HCT116 (cell line): ENCODE measurements around the gene DDX60.

Source experiments
- CTCF ChIP-seq, 3 experiments: fragments of 200-600 bp in 1 of 3; sonication (generic) in 1 of 3; IDR thresholded peaks in 2 of 3; conservative IDR thresholded peaks in 1 of 3; 2 replicates each; pipeline ENCODE4 v1.5.1; 2012 to 2017; ENCODE audit warnings: low read depth in 2 of 3, low read length in 2 of 3, antibody characterized with exemption in 1 of 3, borderline replicate concordance in 1 of 3, control low read depth in 1 of 3, mild to moderate bottlenecking in 1 of 3, mixed read lengths in 1 of 3, mixed run types in 1 of 3, moderate library complexity in 1 of 3; ENCODE audit not compliant: insufficient read depth in 1 of 3
- EZH2 ChIP-seq: fragments of 200-600 bp; sonication (generic); IDR thresholded peaks from 2 replicates; pipeline ENCODE4 v1.6.1; 2017; ENCODE audit warnings: antibody characterized with exemption, mixed run types
- EZH2phosphoT487 ChIP-seq: fragments of 200-600 bp; IDR thresholded peaks from 2 replicates; pipeline ENCODE4 v1.6.1; 2018; ENCODE audit warnings: antibody characterized with exemption, borderline replicate concordance
- POLR2AphosphoS5 ChIP-seq: IDR thresholded peaks from 2 replicates; pipeline ENCODE4 v1.6.1; 2011; ENCODE audit warnings: mild to moderate bottlenecking, low read depth, low read length, moderate library complexity
- ZFX ChIP-seq: fragments of 450-650 bp; IDR thresholded peaks from 2 replicates; pipeline ENCODE4 v1.6.1; 2017
- ZNF274 ChIP-seq: fragments of 200-500 bp; sonication (Bioruptor generic); IDR thresholded peaks from 2 replicates; pipeline ENCODE4 v1.6.1; 2014; ENCODE audit warnings: mild to moderate bottlenecking, low read depth, low read length, inconsistent platforms

- no peak for TF ChIP-seq EZH2phosphoT487
- no peak for TF ChIP-seq EZH2
- TF ChIP-seq CTCF (IDR thresholded peaks at IDR 0.05 in 2 of 3, conservative IDR thresholded peaks at IDR 0.05 in 1 of 3; ENCODE audit: borderline replicate concordance in 1 of 3, insufficient read depth in 1 of 3, low read depth in 2 of 3, low read length in 2 of 3) = no peak
- no peak for TF ChIP-seq ZNF274
- TF ChIP-seq POLR2AphosphoS5 = no peak
- no peak for TF ChIP-seq ZFX
Measured at GRCh38 chr4:168259096-168259495, 59.5 kb downstream of the DDX60 start.
